Activated CD4-positive, alpha-beta memory T cell treated with anti-CD3 and anti-CD28 coated beads for 36 hours (primary cell): ENCODE results near the gene RAB27A. TPM values are rescaled to one million over a fixed set of nuclear protein-coding genes. Genes with fewer than 3 reads are reported as not detected.

Experiments
- CTCF ChIA-PET: fragments of 350-600 bp; sonication (Branson Sonifier 250); formaldehyde crosslinking; loops from one replicate; lab custom pipeline; 2021; ENCODE audit warnings: antibody characterized with exemption, inconsistent platforms; lab: Charles Lee
- POLR2A ChIA-PET: fragments of 350-600 bp; sonication (Branson Sonifier 250); formaldehyde crosslinking; loops from one replicate; lab custom pipeline; 2021; ENCODE audit warnings: antibody characterized with exemption; lab: Charles Lee
- DNase-seq: peaks from one replicate; pipeline ENCODE4 v3.0.0-alpha.2; 2020
- H3K27ac Mint-ChIP-seq: one replicate; pipeline ENCODE4 v1.8.0; 2021; ENCODE audit warnings: mixed read lengths
- H3K27me3 Mint-ChIP-seq: one replicate; pipeline ENCODE4 v1.8.0; 2021; ENCODE audit warnings: mixed read lengths
- H3K36me3 Mint-ChIP-seq: one replicate; pipeline ENCODE4 v1.8.0; 2021; ENCODE audit warnings: mixed read lengths
- H3K4me1 Mint-ChIP-seq: one replicate; pipeline ENCODE4 v1.8.0; 2021; ENCODE audit warnings: low read depth, mixed read lengths
- H3K4me3 Mint-ChIP-seq: one replicate; pipeline ENCODE4 v1.8.0; 2021; ENCODE audit warnings: mild to moderate bottlenecking, mixed read lengths
- H3K9me3 Mint-ChIP-seq: one replicate; pipeline ENCODE4 v1.8.0; 2021; ENCODE audit warnings: mixed read lengths
- intact Hi-C: fragments of 100-400 bp; cut with micrococcal nuclease; formaldehyde crosslinking; loops from one replicate; pipeline ENCODE4 v1.15.1; 2023
- total RNA-seq, 2 experiments: library from RNA; stranded (reverse); gene quantifications; one replicate each; pipeline ENCODE4 v1.2.3, GENCODE V29; 2021

RAB27A gene
- total RNA-seq, 2 experiments from 2014 or later: 216 to 217 TPM

- peaks cover 48% of the 10 kb centered on the region for H3K36me3 Mint-ChIP-seq
- DNase-seq: no peak
- H3K27ac Mint-ChIP-seq: peak overlapping the region; percentile 94
- intact Hi-C loops: loop anchor here (1.0 to 2.0 kb wide), 4 partner anchors 16 to 43 kb away; partner anchors contain the start of gene RSL24D1
- ChIA-PET POLR2A (interaction anchor here (0.7 to 3.2 kb wide), 13 partner anchors 9 to 50 kb away, joined by 3 to 33 read pairs (median 9); partner anchors contain the start of gene RSL24D1), CTCF (interaction anchor here (0.6 to 5.0 kb wide), 6 partner anchors 13 to 198 kb away, joined by 3 to 17 read pairs (median 4); no protein-coding TSS in a partner anchor)
- peak overlapping the region; percentile 47 for H3K4me3 Mint-ChIP-seq
- peaks cover 70% of the 10 kb centered on the region for H3K4me1 Mint-ChIP-seq
- H3K27me3 Mint-ChIP-seq: no peaks in the 10 kb centered on the region
- no peaks in the 10 kb centered on the region for H3K9me3 Mint-ChIP-seq
Measured at GRCh38 chr15:55237219-55238130, 52.1 kb downstream of the RAB27A start.

DNA sequence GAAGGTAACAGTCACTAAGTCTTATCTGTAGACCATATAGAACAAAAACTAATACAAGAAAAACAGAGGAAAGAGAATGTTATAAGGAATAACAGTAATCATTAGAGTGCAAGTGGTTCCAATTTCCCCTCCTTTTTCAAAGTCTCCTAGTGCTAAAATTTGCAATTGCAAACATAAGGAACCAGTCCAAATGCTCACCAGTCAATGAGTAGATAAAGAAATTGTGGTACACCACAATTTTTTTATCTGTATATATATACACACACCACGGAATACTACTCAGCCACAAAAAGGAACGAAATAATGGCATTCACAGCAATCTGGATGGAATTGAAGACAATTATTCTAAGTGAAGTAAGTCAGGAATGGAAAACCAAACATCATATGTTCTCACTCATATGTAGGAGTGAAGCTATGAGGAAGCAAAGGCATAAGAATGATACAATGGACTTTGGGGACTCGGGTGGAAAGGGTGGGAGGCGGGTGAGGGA, 54.0 kb downstream of the RAB27A start:
- Mint-ChIP-seq H3K36me3 (peaks cover 63% of the 10 kb centered on the region), H3K27me3 (no peaks in the 10 kb centered on the region), H3K4me1 (peaks cover 71% of the 10 kb centered on the region), H3K27ac (peak overlapping the region; percentile 64), H3K9me3 (no peaks in the 10 kb centered on the region), H3K4me3 (peak overlapping the region; percentile 49)
- ChIA-PET CTCF (interaction anchor here (1.2 to 5.0 kb wide), 2 partner anchors 39 to 46 kb away, joined by 3 to 17 read pairs; partner anchors contain the start of gene RSL24D1), POLR2A (no interaction called here)
- no peak for DNase-seq
- intact Hi-C loops: no loop called here

GRCh38 chr15:55234800-55235104, 54.9 kb downstream of the RAB27A start:
- ChIA-PET POLR2A (no interaction called here), CTCF (no interaction called here)

DNA sequence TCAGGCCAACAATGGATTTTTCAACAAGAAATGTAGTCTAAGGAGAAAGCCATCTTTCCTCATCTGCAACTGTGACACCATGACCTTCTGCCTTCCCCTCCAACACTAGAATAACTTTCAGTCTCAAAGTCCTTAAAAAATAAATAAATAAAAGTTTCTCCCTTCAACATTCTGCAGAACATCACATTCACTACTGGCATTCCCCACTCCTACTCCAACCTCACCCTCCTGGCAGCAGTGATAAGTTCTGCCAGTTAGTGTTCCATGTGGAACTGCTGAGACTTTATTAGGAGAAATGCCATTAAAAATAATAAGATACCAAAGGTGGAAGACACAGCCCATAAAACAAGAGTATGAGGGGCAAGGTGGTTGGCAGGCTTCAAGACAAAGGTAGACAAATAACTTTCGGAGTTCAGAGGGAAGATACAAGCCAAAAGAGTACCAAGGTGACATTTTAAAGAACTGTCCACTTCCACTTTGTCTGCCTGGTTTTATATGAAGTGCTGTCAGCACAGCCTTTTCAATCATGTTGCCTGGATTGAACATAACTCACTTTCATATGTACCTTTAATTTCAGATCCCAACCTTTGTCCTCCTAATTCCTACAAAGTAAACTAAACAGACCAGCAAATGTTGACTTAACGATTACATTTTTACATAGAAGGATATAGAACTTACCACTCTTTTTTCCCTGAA, 55.4 kb downstream of the RAB27A start:
- peaks cover 60% of the 10 kb centered on the region for H3K36me3 Mint-ChIP-seq
- H3K4me1 Mint-ChIP-seq: peaks cover 65% of the 10 kb centered on the region
- peak overlapping the region; percentile 36 for H3K27ac Mint-ChIP-seq
- intact Hi-C loops: no loop called here
- no peak overlapping the region for H3K4me3 Mint-ChIP-seq
- no peak for DNase-seq
- POLR2A ChIA-PET: no interaction called here
- H3K9me3 Mint-ChIP-seq: no peaks in the 10 kb centered on the region
- no peaks in the 10 kb centered on the region for H3K27me3 Mint-ChIP-seq
- CTCF ChIA-PET: no interaction called here

More at GRCh38 chr15:55234800-55235104, 54.9 kb downstream of the RAB27A start:
- Mint-ChIP-seq H3K27me3 (no peaks in the 10 kb centered on the region), H3K4me3 (no peak overlapping the region), H3K4me1 (peaks cover 69% of the 10 kb centered on the region), H3K9me3 (no peaks in the 10 kb centered on the region), H3K27ac (peak overlapping the region; percentile 36), H3K36me3 (peaks cover 63% of the 10 kb centered on the region)
- DNase-seq: no peak
- intact Hi-C loops: no loop called here

- H3K27me3 Mint-ChIP-seq: no peaks in the 10 kb centered on the region
- peaks cover 45% of the 10 kb centered on the region for H3K4me1 Mint-ChIP-seq
- H3K27ac Mint-ChIP-seq: no peak overlapping the region
- intact Hi-C loops: no loop called here
- H3K36me3 Mint-ChIP-seq: peaks cover 61% of the 10 kb centered on the region
- no peak overlapping the region for H3K4me3 Mint-ChIP-seq
- DNase-seq: no peak
- CTCF ChIA-PET: interaction anchor here (1.0 to 1.6 kb wide), 2 partner anchors 7 to 13 kb away, joined by 3 read pairs; no protein-coding TSS in a partner anchor
- POLR2A ChIA-PET: no interaction called here
- no peaks in the 10 kb centered on the region for H3K9me3 Mint-ChIP-seq
Measured at GRCh38 chr15:55231455-55231854, 58.2 kb downstream of the RAB27A start.

GRCh38 chr15:55230953-55231352, 58.7 kb downstream of the RAB27A start:
- ChIA-PET CTCF (no interaction called here), POLR2A (no interaction called here)
- Mint-ChIP-seq H3K9me3 (no peaks in the 10 kb centered on the region), H3K27ac (peak overlapping the region; percentile 50), H3K4me1 (peaks cover 44% of the 10 kb centered on the region), H3K36me3 (peaks cover 57% of the 10 kb centered on the region), H3K27me3 (no peaks in the 10 kb centered on the region), H3K4me3 (no peak overlapping the region)
- intact Hi-C loops: no loop called here
- DNase-seq: no peak

- intact Hi-C loops: no loop called here
- POLR2A ChIA-PET: no interaction called here
- Mint-ChIP-seq H3K4me1 (peaks cover 45% of the 10 kb centered on the region), H3K27me3 (no peaks in the 10 kb centered on the region), H3K9me3 (no peaks in the 10 kb centered on the region), H3K4me3 (peak overlapping the region; percentile 16), H3K36me3 (peaks cover 55% of the 10 kb centered on the region), H3K27ac (peak overlapping the region; percentile 74)
- CTCF ChIA-PET: interaction anchor here (1.1 kb wide), 1 partner anchor 61 kb away, joined by 3 read pairs; no protein-coding TSS in a partner anchor
- DNase-seq: no peak
Measured at GRCh38 chr15:55230051-55230670, 59.5 kb downstream of the RAB27A start.

GRCh38 chr15:55226127-55226526, 63.5 kb downstream of the RAB27A start:
- no peak for DNase-seq
- no peaks in the 10 kb centered on the region for H3K9me3 Mint-ChIP-seq
- ChIA-PET CTCF (no interaction called here), POLR2A (no interaction called here)
- H3K4me1 Mint-ChIP-seq: peaks cover 63% of the 10 kb centered on the region
- no peak overlapping the region for H3K4me3 Mint-ChIP-seq
- no peaks in the 10 kb centered on the region for H3K27me3 Mint-ChIP-seq
- intact Hi-C loops: no loop called here
- H3K27ac Mint-ChIP-seq: peak overlapping the region; percentile 41
- H3K36me3 Mint-ChIP-seq: peaks cover 46% of the 10 kb centered on the region

DNA sequence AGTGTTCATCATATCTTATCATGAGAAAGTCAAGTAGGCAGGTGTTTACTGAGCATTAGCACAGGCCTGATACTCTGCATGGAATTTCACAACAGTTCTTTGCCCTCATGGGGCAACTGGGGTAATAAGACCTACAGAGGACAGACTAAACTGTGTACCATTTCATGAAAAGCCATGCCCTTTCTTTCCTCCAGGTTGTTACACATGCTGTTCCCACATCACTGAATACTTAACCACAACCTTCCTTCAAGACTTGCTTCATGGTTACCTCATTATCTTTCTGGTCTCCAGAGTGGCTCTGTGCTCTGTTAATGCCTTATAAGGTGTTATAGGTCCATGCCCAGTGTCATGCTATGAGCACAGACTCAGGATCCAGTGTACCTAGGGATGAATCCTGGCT, 64.7 kb downstream of the RAB27A start:
- ChIA-PET CTCF (interaction anchor here (0.7 kb wide), 1 partner anchor 12 kb away, joined by 3 read pairs; no protein-coding TSS in a partner anchor), POLR2A (no interaction called here)
- intact Hi-C loops: no loop called here
- H3K27me3 Mint-ChIP-seq: no peaks in the 10 kb centered on the region
- no peak for DNase-seq
- no peaks in the 10 kb centered on the region for H3K9me3 Mint-ChIP-seq
- H3K4me1 Mint-ChIP-seq: peaks cover 60% of the 10 kb centered on the region
- peaks cover 42% of the 10 kb centered on the region for H3K36me3 Mint-ChIP-seq
- H3K27ac Mint-ChIP-seq: peak overlapping the region; percentile 44
- H3K4me3 Mint-ChIP-seq: no peak overlapping the region

GRCh38 chr15:55222588-55222987, 67.0 kb downstream of the RAB27A start:
- CTCF ChIA-PET: interaction anchor here (1.1 to 1.9 kb wide), 2 partner anchors 15 to 68 kb away, joined by 4 to 5 read pairs; no protein-coding TSS in a partner anchor
- intact Hi-C loops: no loop called here
- Mint-ChIP-seq H3K4me3 (peak overlapping the region; percentile 20), H3K4me1 (peaks cover 75% of the 10 kb centered on the region), H3K36me3 (peaks cover 45% of the 10 kb centered on the region), H3K9me3 (no peaks in the 10 kb centered on the region), H3K27me3 (no peaks in the 10 kb centered on the region), H3K27ac (peak overlapping the region; percentile 91)
- no peak for DNase-seq
- POLR2A ChIA-PET: interaction anchor here (0.9 to 1.2 kb wide), 2 partner anchors 34 to 63 kb away, joined by 3 to 4 read pairs; no protein-coding TSS in a partner anchor
